Epithelial cell of proximal tubule (primary cell): ENCODE data around the gene CAPN9. TPM values are rescaled to one million over a fixed set of nuclear protein-coding genes. Genes with fewer than 3 reads are reported as not detected.

Source experiments
- DNase-seq: peaks from one replicate; pipeline ENCODE4 v3.0.0-alpha.2; 2011; ENCODE audit warnings: low read depth
- H3K4me3 ChIP-seq: 2 replicates; pipeline ENCODE4 v1.5.1; 2011; ENCODE audit warnings: low read depth, mild to moderate bottlenecking, low read length
- CTCF ChIP-seq: conservative IDR thresholded peaks from 2 replicates; pipeline ENCODE4 v1.5.1; 2012; ENCODE audit warnings: low read depth, mild to moderate bottlenecking, low read length
- total RNA-seq: library from RNA; depleted of rRNA; stranded (reverse); fragments of >200 nt; gene quantifications from 2 replicates; pipeline ENCODE4 v1.2.3, GENCODE V29; 2015

CAPN9 gene
- total RNA-seq, 1 donor from 2014 or later: not detected

- no peak for DNase-seq
- no peak for TF ChIP-seq CTCF
- no peak overlapping the region for H3K4me3 ChIP-seq
Measured at GRCh38 chr1:230743899-230744298, 3.3 kb upstream of the CAPN9 start.

- no peak overlapping the region for H3K4me3 ChIP-seq
- no peak for DNase-seq
- TF ChIP-seq CTCF: no peak
Measured at GRCh38 chr1:230744382-230744781, 2.8 kb upstream of the CAPN9 start.

- TF ChIP-seq CTCF: no peak
- no peak for DNase-seq
- H3K4me3 ChIP-seq: no peak overlapping the region
Measured at GRCh38 chr1:230745071-230745470, 2.1 kb upstream of the CAPN9 start.

- TF ChIP-seq CTCF: no peak
- no peak overlapping the region for H3K4me3 ChIP-seq
- DNase-seq: no peak
Measured at GRCh38 chr1:230746617-230747016, 571 bp upstream of the CAPN9 start.

- H3K4me3 ChIP-seq: no peak overlapping the region
- no peak for TF ChIP-seq CTCF
- DNase-seq: no peak
Measured at GRCh38 chr1:230747890-230748800, 957 bp downstream of the CAPN9 start.

- no peak for TF ChIP-seq CTCF
- DNase-seq: no peak
- no peak overlapping the region for H3K4me3 ChIP-seq
Measured at GRCh38 chr1:230749150-230749549, 2.0 kb downstream of the CAPN9 start.

GRCh38 chr1:230749635-230750034 is 2.4 kb downstream of the CAPN9 start:
- H3K4me3 ChIP-seq: no peak overlapping the region
- TF ChIP-seq CTCF: no peak
- no peak for DNase-seq
